GM23338 (cell line): ENCODE data around the gene ARHGAP28. TPM values are rescaled to one million over a fixed set of nuclear protein-coding genes. Genes with fewer than 3 reads are reported as not detected.

Experiments
- ATAC-seq: fragments of 200-7000 bp; cut with Tn5 transposase; 3 replicates; pipeline ENCODE4 v1.9.1; 2020
- DNase-seq: peaks from one replicate; pipeline ENCODE4 v3.0.0-alpha.2; 2015; ENCODE audit warnings: low spot score
- H2AFZ ChIP-seq: fragments of 200-600 bp; sonication (generic); 2 replicates; pipeline ENCODE4 v1.8.0; 2016; ENCODE audit warnings: antibody characterized with exemption, mild to moderate bottlenecking, moderate library complexity
- H3F3A ChIP-seq: fragments of 200-600 bp; sonication (generic); replicated peaks from 2 replicates; pipeline ENCODE4 v1.8.0; 2017; ENCODE audit warnings: antibody characterized with exemption, mixed run types, low read depth
- H3K27ac ChIP-seq: fragments of 200-600 bp; sonication (generic); 2 replicates; pipeline ENCODE4 v1.6.1; 2016; ENCODE audit warnings: low read depth
- H3K27me3 ChIP-seq: fragments of 200-600 bp; sonication (generic); 2 replicates; pipeline ENCODE4 v1.8.0; 2016; ENCODE audit warnings: mild to moderate bottlenecking, mixed run types, moderate library complexity; ENCODE audit not compliant: insufficient read depth
- H3K36me3 ChIP-seq: fragments of 200-600 bp; sonication (generic); 2 replicates; pipeline ENCODE4 v1.8.0; 2016; ENCODE audit warnings: mild to moderate bottlenecking; ENCODE audit not compliant: insufficient read depth
- H3K4me1 ChIP-seq: fragments of 200-600 bp; sonication (generic); 2 replicates; pipeline ENCODE4 v1.8.0; 2016; ENCODE audit warnings: mild to moderate bottlenecking, moderate library complexity; ENCODE audit not compliant: insufficient read depth
- H3K4me2 ChIP-seq: fragments of 200-600 bp; sonication (generic); 2 replicates; pipeline ENCODE4 v1.7.1; 2017; ENCODE audit warnings: mixed run types
- H3K4me3 ChIP-seq: fragments of 200-600 bp; sonication (generic); 2 replicates; pipeline ENCODE4 v1.6.1; 2016; ENCODE audit warnings: mixed run types
- H3K79me2 ChIP-seq: fragments of 200-600 bp; sonication (generic); replicated peaks from 2 replicates; pipeline ENCODE4 v1.8.0; 2017; ENCODE audit warnings: mild to moderate bottlenecking; ENCODE audit not compliant: insufficient read depth
- H3K9me2 ChIP-seq: fragments of 200-600 bp; sonication (generic); 2 replicates; pipeline ENCODE4 v1.8.0; 2017; ENCODE audit not compliant: insufficient read depth
- H4K20me1 ChIP-seq: fragments of 200-600 bp; sonication (generic); replicated peaks from 2 replicates; pipeline ENCODE4 v1.8.0; 2017; ENCODE audit warnings: mild to moderate bottlenecking; ENCODE audit not compliant: insufficient read depth
- H3K27ac Mint-ChIP-seq: 2 replicates; pipeline ENCODE4 v1.8.0; 2020; ENCODE audit warnings: inconsistent platforms, mild to moderate bottlenecking, moderate library complexity, mixed read lengths
- H3K27me3 Mint-ChIP-seq: 3 replicates; pipeline ENCODE4 v1.8.0; 2022; ENCODE audit warnings: low read depth, mild to moderate bottlenecking, moderate library complexity, mixed read lengths, inconsistent platforms; ENCODE audit not compliant: insufficient read depth, poor library complexity
- H3K36me3 Mint-ChIP-seq: 3 replicates; pipeline ENCODE4 v1.8.0; 2021; ENCODE audit warnings: low read depth, mild to moderate bottlenecking, inconsistent platforms, moderate library complexity, mixed read lengths
- H3K4me1 Mint-ChIP-seq: 3 replicates; pipeline ENCODE4 v1.8.0; 2020; ENCODE audit warnings: mild to moderate bottlenecking, inconsistent platforms, mixed read lengths
- H3K4me3 Mint-ChIP-seq: 3 replicates; pipeline ENCODE4 v1.8.0; 2021; ENCODE audit warnings: moderate library complexity, mild to moderate bottlenecking, inconsistent platforms, mixed read lengths
- H3K9me3 Mint-ChIP-seq: 3 replicates; pipeline ENCODE4 v1.8.0; 2020; ENCODE audit warnings: moderate library complexity, mild to moderate bottlenecking, inconsistent platforms, mixed read lengths
- CREB1 ChIP-seq: fragments of 250-450 bp; sonication (Bioruptor Pico); IDR thresholded peaks from 2 replicates; pipeline ENCODE4 v1.5.0; 2020; ENCODE audit warnings: low read depth, mild to moderate bottlenecking, moderate library complexity
- CTCF ChIP-seq, 2 experiments: fragments of 200-600 bp in 1 of 2; sonication (generic) in 1 of 2; conservative IDR thresholded peaks; 2 replicates each; pipeline versions ENCODE4 v1.5.1 to v1.6.1; 2016 to 2017; ENCODE audit warnings: antibody characterized with exemption in 2 of 2, low read depth in 2 of 2, mild to moderate bottlenecking in 2 of 2, moderate library complexity in 1 of 2
- ETS1 ChIP-seq: IDR thresholded peaks from 2 replicates; pipeline ENCODE4 v1.6.1; 2016; ENCODE audit warnings: antibody characterized with exemption
- EZH2phosphoT487 ChIP-seq: fragments of 200-600 bp; sonication (generic); IDR thresholded peaks from one replicate; pipeline ENCODE4 v1.8.1; 2018; ENCODE audit warnings: antibody characterized with exemption; ENCODE audit not compliant: unreplicated experiment
- JUNB ChIP-seq: IDR thresholded peaks from one replicate; pipeline ENCODE4 v1.6.1; 2016; ENCODE audit warnings: antibody characterized with exemption; ENCODE audit not compliant: unreplicated experiment
- NANOG ChIP-seq: IDR thresholded peaks from 2 replicates; pipeline ENCODE4 v1.6.1; 2016; ENCODE audit warnings: antibody characterized with exemption, borderline replicate concordance
- POLR2AphosphoS5 ChIP-seq: IDR thresholded peaks from 2 replicates; pipeline ENCODE4 v1.6.1; 2016; ENCODE audit warnings: antibody characterized with exemption, low read depth
- REST ChIP-seq: IDR thresholded peaks from one replicate; pipeline ENCODE4 v1.6.1; 2018; ENCODE audit warnings: antibody characterized with exemption; ENCODE audit not compliant: unreplicated experiment
- ZNF114 ChIP-seq: fragments of 250-450 bp; sonication (Bioruptor Pico); IDR thresholded peaks from 2 replicates; pipeline ENCODE4 v1.5.0; 2020; ENCODE audit warnings: mild to moderate bottlenecking, moderate library complexity
- ZNF462 ChIP-seq: fragments of 250-450 bp; sonication (Bioruptor Pico); IDR thresholded peaks from 2 replicates; pipeline ENCODE4 v1.5.0; 2020; ENCODE audit warnings: mild to moderate bottlenecking, moderate library complexity
- polyA plus RNA-seq: library from polyadenylated mRNA; unstranded; fragments of >200 nt; fragmentation: Nextera tagmentation; extraction: Ambion mirVana; gene quantifications from 2 replicates; pipeline ENCODE4 v1.2.1, GENCODE V29; 2016
- total RNA-seq: library from RNA; depleted of rRNA; stranded (reverse); fragments of >200 nt; shearing (Covaris generic); gene quantifications from 2 replicates; pipeline ENCODE4 v1.2.3, GENCODE V29; 2014

The ARHGAP28 gene
- total and polyA plus RNA-seq, 2 experiments from 2014 or later: 2.8 to 9.6 TPM

- Mint-ChIP-seq H3K27me3 (no peaks in the 10 kb centered on the region), H3K36me3 (peaks cover 6% of the 10 kb centered on the region), H3K27ac (no peak overlapping the region), H3K4me1 (peaks cover 8% of the 10 kb centered on the region; the same call in 2 of the 3 replicates), H3K4me3 (no peak overlapping the region), H3K9me3 (no peaks in the 10 kb centered on the region; the same call in 2 of the 3 replicates)
- Histone ChIP-seq H2AFZ (no peak overlapping the region), H3K27me3 (no peaks in the 10 kb centered on the region), H3K79me2 (no peaks in the 10 kb centered on the region), H3K4me1 (0 out of 2 replicates have a peak, but pooled peaks cover 6% of the 10 kb centered on the region), H4K20me1 (no peaks in the 10 kb centered on the region), H3K36me3 (no peaks in the 10 kb centered on the region), H3K4me3 (no peak overlapping the region), H3K27ac (no peak overlapping the region), H3F3A (no peaks in the 10 kb centered on the region), H3K4me2 (no peak overlapping the region), H3K9me2 (no peaks in the 10 kb centered on the region)
- no peak for DNase-seq
- TF ChIP-seq NANOG (no peak), EZH2phosphoT487 (no peak), JUNB (no peak), POLR2AphosphoS5 (no peak), ZNF462 (CRISPR knock-in tag) (no peak), ZNF114 (no peak), CREB1 (no peak), CTCF (conservative IDR thresholded peaks at IDR 0.05; ENCODE audit: low read depth in 2 of 2) (no peak), ETS1 (no peak), REST (no peak)
- ATAC-seq: no peak
These were observed 82.3 kb downstream of the ARHGAP28 start for GRCh38 chr18:6811816-6812215.
